Kidney glomerular epithelial cell (primary cell): ENCODE data around the gene FGGY.
"Not testable (repeated sequence)": the region's sequence is repeated elsewhere in the genome, so short reads cannot be mapped to it uniquely, and the experiment has no call there.

Source experiments
- DNase-seq: peaks from one replicate; lab custom pipeline; 2025; lab: John Stamatoyannopoulos, UW

FGGY gene

GRCh38 chr1:59511476-59512465, 214.9 kb downstream of the FGGY start:
- DNase-seq, result no peak

- DNase-seq, result no peak
Observed at GRCh38 chr1:59512702-59513101, 215.8 kb downstream of the FGGY start.

- no peak for DNase-seq
Observed at GRCh38 chr1:59514061-59514909, 217.4 kb downstream of the FGGY start.

- DNase-seq, result peak; percentile 16
Observed at GRCh38 chr1:59516881-59517280, 220.0 kb downstream of the FGGY start.

- DNase-seq, result peak; percentile 48
Observed at GRCh38 chr1:59520194-59520593, 223.3 kb downstream of the FGGY start.

GRCh38 chr1:59520827-59521418, 224.0 kb downstream of the FGGY start:
- DNase-seq, result peak; percentile 92

GRCh38 chr1:59521456-59521855, 224.6 kb downstream of the FGGY start:
- peak; percentile 70 for DNase-seq

GRCh38 chr1:59522925-59523505, 226.1 kb downstream of the FGGY start:
- DNase-seq, result no peak

GRCh38 chr1:59523745-59524450, 227.0 kb downstream of the FGGY start:
- no peak for DNase-seq

GRCh38 chr1:59526240-59526639, 229.3 kb downstream of the FGGY start:
- no peak for DNase-seq

- no peak for DNase-seq
Observed at GRCh38 chr1:59528471-59528870, 231.6 kb downstream of the FGGY start.

- no peak for DNase-seq
Observed at GRCh38 chr1:59528900-59529299, 232.0 kb downstream of the FGGY start.

GRCh38 chr1:59530119-59530518, 233.2 kb downstream of the FGGY start:
- no peak for DNase-seq

- DNase-seq, result no peak
Observed at GRCh38 chr1:59532102-59532501, 235.2 kb downstream of the FGGY start.

GRCh38 chr1:59538476-59538875, 241.6 kb downstream of the FGGY start:
- DNase-seq, result not testable (repeated sequence)

GRCh38 chr1:59539961-59540681, 243.2 kb downstream of the FGGY start:
- no peak for DNase-seq

GRCh38 chr1:59541161-59541560, 244.3 kb downstream of the FGGY start:
- DNase-seq, result no peak

GRCh38 chr1:59541891-59542290, 245.0 kb downstream of the FGGY start:
- no peak for DNase-seq

- DNase-seq, result peak; percentile 57
Observed at GRCh38 chr1:59543211-59543668, 246.3 kb downstream of the FGGY start.

- no peak for DNase-seq
Observed at GRCh38 chr1:59544615-59545293, 247.9 kb downstream of the FGGY start.
